Mucosa of stomach (tissue), 1 donor: Measurements from ENCODE around the gene PSMD3.

Experiments
- H3K27me3 ChIP-seq: one replicate; pipeline ENCODE4 v1.7.0; 2013; ENCODE audit warnings: mild to moderate bottlenecking, low read length; ENCODE audit not compliant: control insufficient read depth, insufficient read depth
- H3K36me3 ChIP-seq: one replicate; pipeline ENCODE4 v1.7.0; 2013; ENCODE audit warnings: low read length; ENCODE audit not compliant: control insufficient read depth, insufficient read depth
- H3K4me1 ChIP-seq: one replicate; pipeline ENCODE4 v1.7.0; 2013; ENCODE audit warnings: mild to moderate bottlenecking, low read length; ENCODE audit not compliant: control insufficient read depth, insufficient read depth
- H3K4me3 ChIP-seq: one replicate; pipeline ENCODE4 v1.7.0; 2013; ENCODE audit warnings: low read length
- H3K9ac ChIP-seq: one replicate; pipeline ENCODE4 v1.7.0; 2013; ENCODE audit warnings: mild to moderate bottlenecking, low read length, moderate library complexity
- H3K9me3 ChIP-seq: one replicate; pipeline ENCODE4 v1.7.0; 2013; ENCODE audit warnings: mild to moderate bottlenecking, low read length, moderate library complexity; ENCODE audit not compliant: control insufficient read depth
- donor health status: Pancreatic carcinoma.

Gene PSMD3

GRCh38 chr17:40019140-40019991, 38.8 kb downstream of the PSMD3 start:
- Histone ChIP-seq H3K4me1 (peaks cover 83% of the 10 kb centered on the region), H3K9me3 (no peaks in the 10 kb centered on the region), H3K36me3 (peaks cover 19% of the 10 kb centered on the region), H3K27me3 (no peaks in the 10 kb centered on the region), H3K9ac (peak overlapping the region; percentile 28), H3K4me3 (no peak overlapping the region)

- Histone ChIP-seq H3K9ac (peak overlapping the region; percentile 3), H3K4me3 (no peak overlapping the region), H3K36me3 (peaks cover 19% of the 10 kb centered on the region), H3K27me3 (no peaks in the 10 kb centered on the region), H3K9me3 (no peaks in the 10 kb centered on the region), H3K4me1 (peaks cover 82% of the 10 kb centered on the region)
Observed at GRCh38 chr17:40020146-40020545, 39.5 kb downstream of the PSMD3 start.

GRCh38 chr17:40021451-40021971, 40.9 kb downstream of the PSMD3 start:
- H3K9ac ChIP-seq = peak overlapping the region; percentile 28
- peak overlapping the region; percentile 6 for H3K4me3 ChIP-seq
- no peaks in the 10 kb centered on the region for H3K9me3 ChIP-seq
- H3K27me3 ChIP-seq = no peaks in the 10 kb centered on the region
- peaks cover 85% of the 10 kb centered on the region for H3K4me1 ChIP-seq
- peaks cover 19% of the 10 kb centered on the region for H3K36me3 ChIP-seq

GRCh38 chr17:40022497-40022896, 41.9 kb downstream of the PSMD3 start:
- Histone ChIP-seq H3K9ac (peak overlapping the region; percentile 54), H3K4me1 (peaks cover 91% of the 10 kb centered on the region), H3K4me3 (no peak overlapping the region), H3K9me3 (no peaks in the 10 kb centered on the region), H3K36me3 (peaks cover 19% of the 10 kb centered on the region), H3K27me3 (no peaks in the 10 kb centered on the region)

GRCh38 chr17:40022961-40023541, 42.4 kb downstream of the PSMD3 start:
- Histone ChIP-seq H3K9me3 (no peaks in the 10 kb centered on the region), H3K4me3 (no peak overlapping the region), H3K36me3 (peaks cover 19% of the 10 kb centered on the region), H3K9ac (peak overlapping the region; percentile 54), H3K27me3 (no peaks in the 10 kb centered on the region), H3K4me1 (peaks cover 86% of the 10 kb centered on the region)

- H3K36me3 ChIP-seq = peaks cover 25% of the 10 kb centered on the region
- peaks cover 79% of the 10 kb centered on the region for H3K4me1 ChIP-seq
- no peaks in the 10 kb centered on the region for H3K9me3 ChIP-seq
- H3K27me3 ChIP-seq = no peaks in the 10 kb centered on the region
- H3K4me3 ChIP-seq = no peak overlapping the region
- H3K9ac ChIP-seq = peak overlapping the region; percentile 54
Observed at GRCh38 chr17:40023590-40024292, 43.1 kb downstream of the PSMD3 start.

- H3K9me3 ChIP-seq = no peaks in the 10 kb centered on the region
- no peak overlapping the region for H3K9ac ChIP-seq
- peaks cover 14% of the 10 kb centered on the region for H3K36me3 ChIP-seq
- H3K4me1 ChIP-seq = peaks cover 68% of the 10 kb centered on the region
- no peaks in the 10 kb centered on the region for H3K27me3 ChIP-seq
- no peak overlapping the region for H3K4me3 ChIP-seq
Observed at GRCh38 chr17:40024901-40025300, 44.3 kb downstream of the PSMD3 start.

GRCh38 chr17:40025559-40025958, 45.0 kb downstream of the PSMD3 start:
- no peak overlapping the region for H3K9ac ChIP-seq
- H3K27me3 ChIP-seq = no peaks in the 10 kb centered on the region
- peaks cover 62% of the 10 kb centered on the region for H3K4me1 ChIP-seq
- H3K4me3 ChIP-seq = no peak overlapping the region
- H3K36me3 ChIP-seq = peaks cover 10% of the 10 kb centered on the region
- no peaks in the 10 kb centered on the region for H3K9me3 ChIP-seq

GRCh38 chr17:40025991-40026815, 45.6 kb downstream of the PSMD3 start:
- Histone ChIP-seq H3K36me3 (peaks cover 12% of the 10 kb centered on the region), H3K27me3 (no peaks in the 10 kb centered on the region), H3K4me1 (peaks cover 62% of the 10 kb centered on the region), H3K4me3 (no peak overlapping the region), H3K9me3 (no peaks in the 10 kb centered on the region), H3K9ac (peak overlapping the region; percentile 17)

- H3K9ac ChIP-seq = peak overlapping the region; percentile 17
- peaks cover 62% of the 10 kb centered on the region for H3K4me1 ChIP-seq
- peaks cover 18% of the 10 kb centered on the region for H3K36me3 ChIP-seq
- H3K4me3 ChIP-seq = no peak overlapping the region
- no peaks in the 10 kb centered on the region for H3K9me3 ChIP-seq
- H3K27me3 ChIP-seq = no peaks in the 10 kb centered on the region
Observed at GRCh38 chr17:40026816-40027613, 46.4 kb downstream of the PSMD3 start.

- no peak overlapping the region for H3K4me3 ChIP-seq
- H3K4me1 ChIP-seq = peaks cover 62% of the 10 kb centered on the region
- H3K9me3 ChIP-seq = no peaks in the 10 kb centered on the region
- no peak overlapping the region for H3K9ac ChIP-seq
- H3K27me3 ChIP-seq = no peaks in the 10 kb centered on the region
- peaks cover 18% of the 10 kb centered on the region for H3K36me3 ChIP-seq
Observed at GRCh38 chr17:40027614-40028012, 47.0 kb downstream of the PSMD3 start.
